Activated CD8-positive, alpha-beta memory T cell treated with anti-CD3 and anti-CD28 coated beads, Interleukin-2, amount 50 U/mL, for 1 hour (primary cell): ENCODE data around the gene ZNF765.
A peak's percentile ranks its signal among the peaks of the same experiment; 100 is the strongest.
"Not testable (repeated sequence)": the region's sequence is repeated elsewhere in the genome, so short reads cannot be mapped to it uniquely, and the experiment has no call there.

Source experiments
- DNase-seq: peaks from one replicate; pipeline ENCODE4 v3.0.0-alpha.2; 2020; ENCODE audit errors: extremely low read depth

The ZNF765 gene

GRCh38 chr19:53394974-53395839 lies at the start of gene ZNF765:
TSS of gene ZNF765 (plus strand) at chr19:53395149. CDS start at chr19:53398016, 2,867 bp downstream.
- DNase-seq: peak; percentile 86

GRCh38 chr19:53355739-53356138 lies 39.2 kb upstream of the ZNF765 start:
- DNase-seq: no peak

- DNase-seq: no peak
Observed at GRCh38 chr19:53357821-53358581, 36.9 kb upstream of the ZNF765 start.

- DNase-seq: not testable (repeated sequence)
Observed at GRCh38 chr19:53360056-53360455, 34.9 kb upstream of the ZNF765 start.

- DNase-seq: peak; percentile 85
Observed at GRCh38 chr19:53365134-53365898, 29.6 kb upstream of the ZNF765 start, which contains the start of gene ZNF525. TSS of gene ZNF525 (plus strand) at chr19:53365705. CDS start at chr19:53372282, 6,577 bp downstream.

GRCh38 chr19:53365899-53366493 lies 29.0 kb upstream of the ZNF765 start:
- DNase-seq: no peak

- DNase-seq: no peak
Observed at GRCh38 chr19:53372196-53372595, 22.8 kb upstream of the ZNF765 start.

- DNase-seq: no peak
Observed at GRCh38 chr19:53374288-53374687, 20.7 kb upstream of the ZNF765 start.

- no peak for DNase-seq
Observed at GRCh38 chr19:53374743-53375142, 20.2 kb upstream of the ZNF765 start.

- no peak for DNase-seq
Observed at GRCh38 chr19:53381376-53381775, 13.6 kb upstream of the ZNF765 start.

- DNase-seq: no peak
Observed at GRCh38 chr19:53388168-53388567, 6.8 kb upstream of the ZNF765 start.

- DNase-seq: no peak
Observed at GRCh38 chr19:53388904-53389303, 6.0 kb upstream of the ZNF765 start.

GRCh38 chr19:53389571-53389970 lies 5.4 kb upstream of the ZNF765 start:
- DNase-seq: no peak

- DNase-seq: no peak
Observed at GRCh38 chr19:53389978-53390377, 5.0 kb upstream of the ZNF765 start.

- DNase-seq: no peak
Observed at GRCh38 chr19:53394522-53394973, 401 bp upstream of the ZNF765 start.

GRCh38 chr19:53395840-53396524 lies 1.0 kb downstream of the ZNF765 start:
- DNase-seq: not testable (repeated sequence)

GRCh38 chr19:53396525-53396868 lies 1.5 kb downstream of the ZNF765 start:
- DNase-seq: no peak

- DNase-seq: not testable (repeated sequence)
Observed at GRCh38 chr19:53397918-53398317, 3.0 kb downstream of the ZNF765 start.

GRCh38 chr19:53409505-53410204 lies 14.7 kb downstream of the ZNF765 start:
- DNase-seq: no peak
